ENCODE results near the gene PRKCZ. TPM values are rescaled to one million over a fixed set of nuclear protein-coding genes. Genes with fewer than 3 reads are reported as not detected.

The PRKCZ gene
- total RNA-seq, 2 experiments from 2014 or later = 6.7 to 8.0 TPM

- ChIA-PET CTCF (no interaction called here), POLR2A (no interaction called here)
- Mint-ChIP-seq H3K36me3 (ENCODE audit: low read depth) (no peaks in the 10 kb centered on the region), H3K27me3 (peaks cover 59% of the 10 kb centered on the region), H3K4me1 (peaks cover 2% of the 10 kb centered on the region), H3K27ac (no peak within 1 kb of the TSS), H3K4me3 (no peak within 1 kb of the TSS), H3K9me3 (no peaks in the 10 kb centered on the region)
- no peak for DNase-seq
These were observed 31.1 kb upstream of the PRKCZ start, which contains the start of gene GABRD for GRCh38 chr1:2019172-2019543. GABRD (plus strand) TSS chr1:2019345; CDS start chr1:2019424, 79 bp downstream.

- Mint-ChIP-seq H3K4me3 (no peak overlapping the region), H3K27me3 (peaks cover 55% of the 10 kb centered on the region), H3K36me3 (ENCODE audit: low read depth) (no peaks in the 10 kb centered on the region), H3K9me3 (no peaks in the 10 kb centered on the region), H3K27ac (no peak overlapping the region), H3K4me1 (peaks cover 2% of the 10 kb centered on the region)
- DNase-seq = no peak
- CTCF ChIA-PET = no interaction called here
- POLR2A ChIA-PET = no interaction called here
These were observed 30.5 kb upstream of the PRKCZ start for GRCh38 chr1:2019571-2020309.

DNA sequence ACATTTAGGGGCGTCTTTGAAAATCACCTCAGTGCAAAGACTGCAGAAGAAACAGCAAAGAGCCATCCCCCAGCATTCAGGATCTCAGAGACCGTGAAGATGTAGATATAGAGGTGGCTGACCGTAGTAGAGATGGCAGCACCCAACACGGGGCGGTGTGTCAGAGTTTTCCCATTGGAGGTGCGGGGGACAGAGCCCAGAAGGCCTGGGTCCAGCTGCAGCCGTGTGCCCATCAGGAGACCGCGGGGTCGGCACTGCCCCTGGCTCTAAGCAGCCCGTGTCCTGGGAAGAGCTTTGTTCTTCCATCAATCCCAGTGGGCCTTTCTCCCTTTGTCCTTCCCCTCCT is 29.9 kb upstream of the PRKCZ start:
- no peak overlapping the region for H3K4me3 Mint-ChIP-seq
- H3K27ac Mint-ChIP-seq = no peak overlapping the region
- peaks cover 49% of the 10 kb centered on the region for H3K27me3 Mint-ChIP-seq
- peaks cover 2% of the 10 kb centered on the region for H3K4me1 Mint-ChIP-seq
- H3K9me3 Mint-ChIP-seq = no peaks in the 10 kb centered on the region
- CTCF ChIA-PET = no interaction called here
- DNase-seq = no peak
- POLR2A ChIA-PET = no interaction called here
- H3K36me3 Mint-ChIP-seq (ENCODE audit: low read depth) = no peaks in the 10 kb centered on the region

GRCh38 chr1:2021550-2021949 is 28.7 kb upstream of the PRKCZ start:
- Mint-ChIP-seq H3K27ac (no peak overlapping the region), H3K4me1 (peaks cover 2% of the 10 kb centered on the region), H3K36me3 (ENCODE audit: low read depth) (no peaks in the 10 kb centered on the region), H3K4me3 (no peak overlapping the region), H3K27me3 (peaks cover 39% of the 10 kb centered on the region), H3K9me3 (no peaks in the 10 kb centered on the region)
- CTCF ChIA-PET = no interaction called here
- POLR2A ChIA-PET = no interaction called here
- no peak for DNase-seq

DNA sequence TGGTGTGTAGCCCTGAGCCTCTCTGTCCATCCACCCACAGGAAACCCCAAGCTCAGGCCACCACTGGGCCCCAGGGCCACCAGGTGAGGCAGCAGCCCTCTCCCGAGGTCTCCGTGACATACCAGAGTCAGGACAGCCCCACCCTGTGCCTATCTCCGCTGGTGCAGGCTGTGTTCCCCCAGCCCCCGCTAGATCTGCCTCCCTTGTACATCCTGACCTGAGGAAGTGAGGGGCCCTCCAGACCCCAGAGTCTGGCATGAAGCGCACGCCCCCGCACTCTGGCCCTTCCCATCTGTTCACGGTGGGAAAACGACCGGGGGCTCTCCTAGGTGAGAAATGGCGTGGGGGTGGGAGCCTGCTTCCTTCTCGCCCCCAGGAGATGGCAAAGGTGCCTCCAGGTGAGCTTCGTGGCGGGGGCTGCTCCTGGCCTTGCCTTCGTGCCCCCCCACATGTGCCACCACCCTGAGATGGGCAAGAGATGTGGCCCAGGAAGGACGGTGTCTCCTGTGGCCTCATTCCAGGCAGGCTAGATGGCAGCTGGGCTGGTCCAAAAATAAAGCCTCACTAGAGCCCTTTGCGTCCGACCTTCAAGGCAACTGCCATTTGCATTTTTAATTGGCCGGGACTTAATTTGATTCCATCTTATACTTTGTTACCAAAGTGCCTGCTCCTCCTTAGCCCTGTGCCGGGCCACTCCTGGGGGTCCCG is 28.0 kb upstream of the PRKCZ start:
- no peak overlapping the region for H3K4me3 Mint-ChIP-seq
- no peaks in the 10 kb centered on the region for H3K9me3 Mint-ChIP-seq
- H3K27me3 Mint-ChIP-seq = peaks cover 32% of the 10 kb centered on the region
- ChIA-PET CTCF (no interaction called here), POLR2A (no interaction called here)
- H3K36me3 Mint-ChIP-seq (ENCODE audit: low read depth) = no peaks in the 10 kb centered on the region
- DNase-seq = no peak
- H3K4me1 Mint-ChIP-seq = peaks cover 2% of the 10 kb centered on the region
- H3K27ac Mint-ChIP-seq = no peak overlapping the region

DNA sequence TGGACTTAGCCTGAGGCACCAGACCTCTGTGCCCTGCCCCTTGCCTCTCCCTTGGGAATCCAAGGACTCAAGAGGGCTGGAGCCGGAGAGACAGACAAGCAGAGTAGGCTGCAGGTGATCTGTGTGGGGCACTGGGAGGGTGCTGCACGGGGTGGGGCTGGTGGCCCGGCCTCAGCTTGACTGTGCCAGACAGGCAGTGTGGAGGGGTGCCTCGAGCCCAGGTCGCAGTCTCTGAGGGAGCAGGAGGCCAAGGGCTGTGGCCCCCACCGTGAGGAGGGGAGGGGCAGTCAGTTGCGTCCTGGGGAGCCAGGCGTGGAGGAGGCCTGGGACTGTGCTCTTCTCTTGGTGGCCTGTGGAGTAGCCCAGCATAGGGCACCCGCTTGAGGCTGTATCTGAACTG is 27.0 kb upstream of the PRKCZ start:
- CTCF ChIA-PET = no interaction called here
- peaks cover 25% of the 10 kb centered on the region for H3K27me3 Mint-ChIP-seq
- no peak for DNase-seq
- H3K27ac Mint-ChIP-seq = no peak overlapping the region
- H3K4me3 Mint-ChIP-seq = no peak overlapping the region
- POLR2A ChIA-PET = no interaction called here
- H3K36me3 Mint-ChIP-seq (ENCODE audit: low read depth) = no peaks in the 10 kb centered on the region
- no peaks in the 10 kb centered on the region for H3K9me3 Mint-ChIP-seq
- H3K4me1 Mint-ChIP-seq = peaks cover 2% of the 10 kb centered on the region

GRCh38 chr1:2024451-2024850 is 25.8 kb upstream of the PRKCZ start:
- peaks cover 20% of the 10 kb centered on the region for H3K27me3 Mint-ChIP-seq
- no peaks in the 10 kb centered on the region for H3K9me3 Mint-ChIP-seq
- CTCF ChIA-PET = interaction anchor here (0.8 kb wide), 1 partner anchor 20 kb away, joined by 4 read pairs; no protein-coding TSS in a partner anchor
- DNase-seq = no peak
- H3K4me1 Mint-ChIP-seq = no peaks in the 10 kb centered on the region
- H3K36me3 Mint-ChIP-seq (ENCODE audit: low read depth) = no peaks in the 10 kb centered on the region
- H3K4me3 Mint-ChIP-seq = no peak overlapping the region
- no peak overlapping the region for H3K27ac Mint-ChIP-seq
- POLR2A ChIA-PET = interaction anchor here (1.0 kb wide), 1 partner anchor 563 kb away, joined by 3 read pairs; no protein-coding TSS in a partner anchor

- DNase-seq = no peak
- Mint-ChIP-seq H3K4me3 (no peak overlapping the region), H3K27me3 (peaks cover 18% of the 10 kb centered on the region), H3K4me1 (no peaks in the 10 kb centered on the region), H3K9me3 (no peaks in the 10 kb centered on the region), H3K36me3 (ENCODE audit: low read depth) (no peaks in the 10 kb centered on the region), H3K27ac (no peak overlapping the region)
- ChIA-PET CTCF (interaction anchor here (1.2 kb wide), 1 partner anchor 20 kb away, joined by 4 read pairs; no protein-coding TSS in a partner anchor), POLR2A (interaction anchor here (1.1 to 1.2 kb wide), 2 partner anchors 9 to 20 kb away, joined by 3 to 5 read pairs; no protein-coding TSS in a partner anchor)
These were observed 25.3 kb upstream of the PRKCZ start for GRCh38 chr1:2024887-2025286.

DNA sequence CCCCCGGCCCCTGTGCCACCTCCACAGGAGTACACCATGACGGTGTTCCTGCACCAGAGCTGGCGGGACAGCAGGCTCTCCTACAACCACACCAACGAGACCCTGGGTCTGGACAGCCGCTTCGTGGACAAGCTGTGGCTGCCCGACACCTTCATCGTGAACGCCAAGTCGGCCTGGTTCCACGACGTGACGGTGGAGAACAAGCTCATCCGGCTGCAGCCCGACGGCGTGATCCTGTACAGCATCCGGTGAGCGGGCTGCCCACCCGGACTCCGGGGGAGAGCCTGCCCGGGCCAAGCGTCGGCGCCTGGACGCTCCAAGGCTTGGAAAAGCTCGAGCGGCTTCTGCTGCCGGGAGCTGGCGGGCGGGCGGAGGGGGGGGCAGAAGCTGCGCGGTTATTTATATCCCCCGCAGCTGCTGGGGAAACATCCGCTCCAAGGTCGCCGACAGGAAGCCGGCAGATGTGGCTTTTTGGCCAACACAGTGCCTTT is 24.7 kb upstream of the PRKCZ start:
- CTCF ChIA-PET = interaction anchor here (1.2 kb wide), 1 partner anchor 19 kb away, joined by 4 read pairs; no protein-coding TSS in a partner anchor
- Mint-ChIP-seq H3K27me3 (peaks cover 12% of the 10 kb centered on the region), H3K27ac (no peak overlapping the region), H3K9me3 (no peaks in the 10 kb centered on the region), H3K4me1 (no peaks in the 10 kb centered on the region), H3K36me3 (ENCODE audit: low read depth) (no peaks in the 10 kb centered on the region), H3K4me3 (no peak overlapping the region)
- POLR2A ChIA-PET = interaction anchor here (1.1 to 1.2 kb wide), 2 partner anchors 9 to 19 kb away, joined by 3 to 5 read pairs; no protein-coding TSS in a partner anchor
- DNase-seq = peak; percentile 25

GRCh38 chr1:2027961-2028583 is 22.1 kb upstream of the PRKCZ start:
- Mint-ChIP-seq H3K4me3 (no peak overlapping the region), H3K27ac (no peak overlapping the region), H3K4me1 (no peaks in the 10 kb centered on the region), H3K36me3 (ENCODE audit: low read depth) (no peaks in the 10 kb centered on the region), H3K9me3 (no peaks in the 10 kb centered on the region), H3K27me3 (no peaks in the 10 kb centered on the region)
- DNase-seq = no peak
- CTCF ChIA-PET = no interaction called here
- POLR2A ChIA-PET = no interaction called here

- DNase-seq = no peak
- Mint-ChIP-seq H3K36me3 (ENCODE audit: low read depth) (no peaks in the 10 kb centered on the region), H3K9me3 (no peaks in the 10 kb centered on the region), H3K4me3 (no peak overlapping the region), H3K27ac (no peak overlapping the region), H3K27me3 (no peaks in the 10 kb centered on the region), H3K4me1 (no peaks in the 10 kb centered on the region)
- CTCF ChIA-PET = no interaction called here
- POLR2A ChIA-PET = no interaction called here
These were observed 21.2 kb upstream of the PRKCZ start for GRCh38 chr1:2028870-2029560.

GRCh38 chr1:2029561-2029960 is 20.6 kb upstream of the PRKCZ start:
- Mint-ChIP-seq H3K9me3 (no peaks in the 10 kb centered on the region), H3K4me1 (no peaks in the 10 kb centered on the region), H3K27me3 (no peaks in the 10 kb centered on the region), H3K27ac (no peak overlapping the region), H3K36me3 (ENCODE audit: low read depth) (no peaks in the 10 kb centered on the region), H3K4me3 (no peak overlapping the region)
- POLR2A ChIA-PET = no interaction called here
- no peak for DNase-seq
- CTCF ChIA-PET = no interaction called here
